Ectodermal cell (in vitro differentiated cells): ENCODE data around the gene C2. TPM values are rescaled to one million over a fixed set of nuclear protein-coding genes. Genes with fewer than 3 reads are reported as not detected.

ENCODE experiments used
- H3K27ac ChIP-seq: 2 replicates; pipeline ENCODE4 v1.7.0; 2013; ENCODE audit warnings: mild to moderate bottlenecking, low read depth, low read length; ENCODE audit not compliant: insufficient read depth, poor library complexity, severe bottlenecking
- H3K27me3 ChIP-seq: 2 replicates; pipeline ENCODE4 v1.7.0; 2013; ENCODE audit warnings: mild to moderate bottlenecking, low read length; ENCODE audit not compliant: insufficient read depth, control insufficient read depth, poor library complexity, severe bottlenecking
- H3K36me3 ChIP-seq: one replicate; pipeline ENCODE4 v1.7.0; 2013; ENCODE audit warnings: low read length; ENCODE audit not compliant: control insufficient read depth, insufficient read depth
- H3K4me1 ChIP-seq: one replicate; pipeline ENCODE4 v1.7.0; 2013; ENCODE audit warnings: low read length; ENCODE audit not compliant: control insufficient read depth, insufficient read depth
- H3K4me3 ChIP-seq: 2 replicates; pipeline ENCODE4 v1.7.0; 2013; ENCODE audit warnings: low read depth, low read length, control low read depth; ENCODE audit not compliant: insufficient read depth
- H3K9me3 ChIP-seq: 2 replicates; pipeline ENCODE4 v1.7.0; 2013; ENCODE audit warnings: mild to moderate bottlenecking, low read length, moderate library complexity; ENCODE audit not compliant: control insufficient read depth
- WGBS, 2 experiments: methylation state at CpG; one replicate each; pipeline ENCODE4 v1.1.7; 2013; ENCODE audit warnings: missing lambda C conversion rate in 2 of 2; 5-methylcytosine and 5-hydroxymethylcytosine counted together
- polyA plus RNA-seq, 4 experiments: library from polyadenylated mRNA; stranded (reverse); fragments of 50-300 nt; gene quantifications; one replicate each; pipeline ENCODE4 v1.2.3, GENCODE V29; 2013

The C2 gene
- polyA plus RNA-seq (2013, experiment 1 of 4) = 2.1 TPM
- 1.5 TPM for polyA plus RNA-seq (2013, experiment 2 of 4)
- 1.3 TPM for polyA plus RNA-seq (2013, experiment 3 of 4)
- polyA plus RNA-seq (2013, experiment 4 of 4) = 1.8 TPM

- H3K4me3 ChIP-seq = no peak within 1 kb of the TSS
- WGBS, 2 experiments = 80 to 82% methylated on average over 11 of the region's 11 CpGs
- no peaks in the 10 kb centered on the region for H3K4me1 ChIP-seq
- no peaks in the 10 kb centered on the region for H3K9me3 ChIP-seq
- H3K36me3 ChIP-seq = no peaks in the 10 kb centered on the region
- H3K27ac ChIP-seq = no peak within 1 kb of the TSS
- H3K27me3 ChIP-seq = peaks cover 3% of the 10 kb centered on the region
Observed at GRCh38 chr6:31927242-31927862, at the start of gene C2. Gene C2 (plus strand): TSS chr6:31927717. CDS start chr6:31927753, 36 bp downstream.

DNA sequence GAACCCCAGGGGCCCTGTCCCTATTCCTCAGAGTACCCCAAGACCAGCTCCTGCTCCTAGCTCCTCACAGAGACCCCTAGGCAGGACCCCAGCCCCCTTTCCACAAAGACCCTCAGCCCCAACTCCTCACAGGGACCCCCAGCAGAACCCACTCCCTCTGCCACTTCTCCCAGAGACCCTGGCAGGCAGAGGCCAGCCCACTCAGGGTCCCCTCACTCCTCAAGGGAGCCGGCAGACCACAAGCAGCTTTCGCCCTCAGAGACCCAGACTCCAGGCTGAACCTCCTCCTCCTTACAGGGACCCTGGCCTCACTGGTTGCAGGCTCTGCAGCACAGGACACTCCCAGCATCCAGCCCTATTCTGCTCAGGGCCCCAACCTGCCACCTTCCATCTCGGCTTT is 49.3 kb upstream of the C2 start:
- WGBS, 2 experiments = 79 to 84% methylated on average over 3 of the region's 3 CpGs
- H3K4me3 ChIP-seq = no peak overlapping the region
- H3K9me3 ChIP-seq = no peaks in the 10 kb centered on the region
- no peak overlapping the region for H3K27ac ChIP-seq
- no peaks in the 10 kb centered on the region for H3K27me3 ChIP-seq
- H3K36me3 ChIP-seq = peaks cover 17% of the 10 kb centered on the region
- no peaks in the 10 kb centered on the region for H3K4me1 ChIP-seq

DNA sequence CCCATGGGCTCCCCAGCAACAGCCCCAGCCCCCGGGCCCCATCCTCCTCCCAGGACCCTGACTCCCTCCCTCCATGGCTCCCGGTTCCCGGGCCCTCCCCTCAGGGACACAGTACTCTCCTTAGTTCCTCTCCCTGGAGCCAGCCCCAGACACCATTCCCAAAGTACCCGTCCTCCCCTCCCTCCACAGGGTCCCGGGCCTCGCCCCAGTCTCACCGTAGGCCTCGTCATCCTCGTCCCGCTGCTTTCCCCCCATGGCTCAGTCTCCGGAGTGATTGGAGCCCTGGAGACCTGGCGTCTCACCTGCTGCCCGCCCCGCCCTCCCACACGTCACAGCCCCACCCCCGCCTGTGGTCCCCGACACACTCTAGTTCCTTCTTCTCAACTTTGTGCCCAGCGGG is 48.8 kb upstream of the C2 start, which contains the start of gene SLC44A4:
Gene SLC44A4 (minus strand): TSS at position 272 of the 400 bp plus-strand sequence. CDS start 17 bp downstream, at position 255.
- no peaks in the 10 kb centered on the region for H3K9me3 ChIP-seq
- no peak within 1 kb of the TSS for H3K27ac ChIP-seq
- peaks cover 23% of the 10 kb centered on the region for H3K36me3 ChIP-seq
- 64 to 66% methylated on average over 18 of the region's 18 CpGs for WGBS, 2 experiments
- no peaks in the 10 kb centered on the region for H3K4me1 ChIP-seq
- no peak within 1 kb of the TSS for H3K4me3 ChIP-seq
- H3K27me3 ChIP-seq = no peaks in the 10 kb centered on the region

- no peak overlapping the region for H3K27ac ChIP-seq
- WGBS, 2 experiments = 89 to 92% methylated on average over 13 of the region's 13 CpGs
Observed at GRCh38 chr6:31879143-31879542, 48.4 kb upstream of the C2 start.

GRCh38 chr6:31879901-31880300 is 47.6 kb upstream of the C2 start:
- Histone ChIP-seq H3K9me3 (no peaks in the 10 kb centered on the region), H3K4me3 (no peak overlapping the region), H3K36me3 (peaks cover 34% of the 10 kb centered on the region), H3K4me1 (no peaks in the 10 kb centered on the region), H3K27ac (no peak overlapping the region), H3K27me3 (no peaks in the 10 kb centered on the region)
- WGBS, 2 experiments = 92 to 94% methylated on average over 10 of the region's 10 CpGs

More at GRCh38 chr6:31879143-31879542, 48.4 kb upstream of the C2 start:
- Histone ChIP-seq H3K4me3 (no peak overlapping the region), H3K4me1 (no peaks in the 10 kb centered on the region), H3K27me3 (no peaks in the 10 kb centered on the region), H3K36me3 (peaks cover 27% of the 10 kb centered on the region), H3K9me3 (no peaks in the 10 kb centered on the region)

DNA sequence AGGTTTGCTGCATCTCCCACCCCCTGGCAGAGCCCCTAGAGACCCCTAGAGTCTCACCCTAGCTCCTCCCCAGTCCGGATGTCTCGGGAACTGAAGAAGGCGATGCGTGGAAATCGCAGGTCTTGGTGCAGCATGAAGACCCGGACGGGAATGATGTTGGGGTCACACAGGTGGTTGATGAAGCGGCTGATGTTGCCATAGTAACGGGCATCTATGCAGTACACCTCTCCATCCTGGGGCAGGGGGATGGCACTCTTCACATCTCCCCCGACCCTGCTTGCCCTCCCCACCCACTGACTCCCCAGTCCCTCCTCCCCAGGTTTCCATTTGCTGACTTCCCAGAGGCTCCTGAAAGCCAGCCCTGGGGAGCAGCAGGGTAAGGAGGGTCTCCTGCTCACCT is 46.9 kb upstream of the C2 start:
- Histone ChIP-seq H3K9me3 (no peaks in the 10 kb centered on the region), H3K27me3 (no peaks in the 10 kb centered on the region), H3K36me3 (peaks cover 39% of the 10 kb centered on the region), H3K4me3 (no peak overlapping the region), H3K27ac (no peak overlapping the region), H3K4me1 (no peaks in the 10 kb centered on the region)
- WGBS, 2 experiments = 95 to 96% methylated on average over 10 of the region's 10 CpGs

DNA sequence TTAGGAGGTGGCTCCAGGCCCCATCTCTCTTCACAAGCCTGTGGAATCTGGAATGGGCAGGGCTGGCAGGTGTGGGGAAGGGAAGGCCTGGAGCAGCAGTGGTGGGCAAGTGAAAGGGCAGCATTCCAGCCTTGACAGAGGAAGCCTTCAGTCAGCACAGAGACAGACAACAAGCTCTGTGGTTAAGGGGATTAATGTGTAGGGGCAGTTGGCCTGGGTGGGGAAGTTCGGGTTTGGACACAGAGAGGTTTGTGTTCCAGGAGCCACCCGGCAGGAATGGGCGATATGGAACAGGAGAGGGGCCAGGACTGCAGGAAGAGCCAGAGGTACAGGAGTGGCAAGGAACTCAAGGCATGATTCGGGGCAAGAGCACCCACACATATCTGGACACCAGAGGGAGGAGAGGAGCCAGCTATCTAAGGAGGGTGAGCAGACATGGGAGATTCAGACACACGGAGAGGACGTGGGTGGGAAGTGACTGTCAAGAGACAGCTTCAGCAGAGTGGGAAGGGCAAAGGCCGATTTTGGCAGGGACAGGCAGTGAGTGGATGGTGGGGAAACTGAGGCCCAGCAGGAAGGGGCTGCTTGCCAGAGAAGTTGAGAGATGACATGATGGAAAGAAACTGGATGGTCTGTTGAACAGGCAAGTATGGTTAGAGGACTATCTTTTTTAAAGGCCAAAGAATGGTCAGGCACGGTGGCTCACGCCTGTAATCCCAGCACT is 46.2 kb upstream of the C2 start:
- H3K27ac ChIP-seq = no peak overlapping the region
- WGBS, 2 experiments = 93 to 95% methylated on average over 9 of the region's 9 CpGs
- no peaks in the 10 kb centered on the region for H3K4me1 ChIP-seq
- H3K27me3 ChIP-seq = no peaks in the 10 kb centered on the region
- H3K36me3 ChIP-seq = peaks cover 44% of the 10 kb centered on the region
- no peaks in the 10 kb centered on the region for H3K9me3 ChIP-seq
- H3K4me3 ChIP-seq = no peak overlapping the region

DNA sequence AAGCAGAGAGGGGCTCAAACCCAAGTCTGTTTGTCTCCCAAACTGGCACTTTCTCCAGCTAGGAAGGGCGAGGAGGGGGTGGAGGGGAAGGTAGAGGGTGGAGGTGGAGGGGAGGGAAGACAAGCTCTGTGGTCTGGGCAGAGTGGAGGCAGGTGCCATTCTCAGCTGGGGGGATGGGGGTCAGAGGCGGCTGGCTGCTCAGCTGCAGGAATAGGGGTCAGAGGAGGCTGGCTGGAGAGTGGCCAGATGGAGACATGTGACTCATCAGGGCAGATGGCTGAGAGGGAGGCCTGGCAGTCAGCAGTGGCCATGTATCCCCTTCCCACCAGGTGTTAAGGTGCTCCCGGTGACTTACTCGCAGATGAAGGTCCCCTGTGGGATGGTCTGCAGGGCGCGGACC is 45.2 kb upstream of the C2 start:
- Histone ChIP-seq H3K27me3 (no peaks in the 10 kb centered on the region), H3K27ac (no peak overlapping the region), H3K4me1 (no peaks in the 10 kb centered on the region), H3K9me3 (no peaks in the 10 kb centered on the region), H3K4me3 (no peak overlapping the region), H3K36me3 (peaks cover 54% of the 10 kb centered on the region)
- WGBS, 2 experiments = 94 to 95% methylated on average over 6 of the region's 6 CpGs

DNA sequence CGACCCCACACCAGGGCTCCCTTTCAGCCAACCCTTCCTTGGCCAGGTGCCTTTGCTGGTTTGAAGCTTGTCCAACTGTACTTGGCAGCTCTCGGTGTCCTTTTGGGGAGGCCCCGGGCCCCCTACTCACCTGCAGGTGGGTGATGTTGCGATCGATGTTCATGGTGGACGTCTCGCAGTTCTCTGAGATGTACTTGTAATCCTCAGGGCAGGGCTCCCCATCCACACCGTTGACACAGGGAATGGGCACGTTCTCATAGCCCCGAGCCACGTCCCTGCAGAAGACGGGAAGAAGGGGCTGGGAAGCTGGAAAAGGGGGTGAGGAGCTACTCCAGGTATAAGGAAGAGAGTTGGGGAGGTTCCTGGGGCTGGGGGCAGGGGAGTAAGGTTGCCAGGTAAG is 43.8 kb upstream of the C2 start:
- 95% methylated on average over 12 of the region's 12 CpGs for WGBS, 2 experiments
- Histone ChIP-seq H3K9me3 (no peaks in the 10 kb centered on the region), H3K4me1 (no peaks in the 10 kb centered on the region), H3K4me3 (no peak overlapping the region), H3K36me3 (peaks cover 67% of the 10 kb centered on the region), H3K27me3 (no peaks in the 10 kb centered on the region), H3K27ac (no peak overlapping the region)

DNA sequence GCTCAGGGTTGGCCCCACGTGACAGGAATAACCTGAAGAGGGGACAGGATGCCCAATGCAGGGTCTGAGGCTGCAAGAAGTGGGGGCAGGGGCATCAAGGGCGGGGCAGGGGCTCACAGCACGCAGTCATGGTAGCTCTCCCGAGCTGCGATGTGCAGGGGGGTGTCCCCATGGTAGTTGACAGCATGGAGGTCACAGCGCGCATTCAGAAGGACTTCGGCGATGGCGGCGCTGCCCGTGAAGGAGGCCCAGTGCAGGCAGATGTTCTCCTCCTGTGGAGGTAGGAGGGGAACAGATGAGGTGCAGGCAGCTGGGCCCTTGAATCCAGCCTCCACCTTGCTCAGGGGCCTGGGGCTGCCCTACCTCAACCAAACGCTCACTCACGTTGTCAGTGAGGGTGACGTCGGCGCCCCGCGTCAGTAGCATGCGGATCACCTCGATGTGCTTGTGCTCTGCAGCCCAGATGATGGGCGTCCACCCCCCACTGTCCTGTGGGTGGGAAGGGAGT is 42.9 kb upstream of the C2 start:
- Histone ChIP-seq H3K9me3 (no peaks in the 10 kb centered on the region), H3K4me3 (no peak overlapping the region), H3K36me3 (peaks cover 75% of the 10 kb centered on the region), H3K27ac (no peak overlapping the region), H3K4me1 (no peaks in the 10 kb centered on the region), H3K27me3 (no peaks in the 10 kb centered on the region)
- WGBS, 2 experiments = 96 to 97% methylated on average over 22 of the region's 22 CpGs
